ENCODE measurements around the gene KIF19. TPM values are rescaled to one million over a fixed set of nuclear protein-coding genes. Genes with fewer than 3 reads are reported as not detected.

KIF19 gene
- total RNA-seq, 1 experiment from 2014 or later = not detected

DNA sequence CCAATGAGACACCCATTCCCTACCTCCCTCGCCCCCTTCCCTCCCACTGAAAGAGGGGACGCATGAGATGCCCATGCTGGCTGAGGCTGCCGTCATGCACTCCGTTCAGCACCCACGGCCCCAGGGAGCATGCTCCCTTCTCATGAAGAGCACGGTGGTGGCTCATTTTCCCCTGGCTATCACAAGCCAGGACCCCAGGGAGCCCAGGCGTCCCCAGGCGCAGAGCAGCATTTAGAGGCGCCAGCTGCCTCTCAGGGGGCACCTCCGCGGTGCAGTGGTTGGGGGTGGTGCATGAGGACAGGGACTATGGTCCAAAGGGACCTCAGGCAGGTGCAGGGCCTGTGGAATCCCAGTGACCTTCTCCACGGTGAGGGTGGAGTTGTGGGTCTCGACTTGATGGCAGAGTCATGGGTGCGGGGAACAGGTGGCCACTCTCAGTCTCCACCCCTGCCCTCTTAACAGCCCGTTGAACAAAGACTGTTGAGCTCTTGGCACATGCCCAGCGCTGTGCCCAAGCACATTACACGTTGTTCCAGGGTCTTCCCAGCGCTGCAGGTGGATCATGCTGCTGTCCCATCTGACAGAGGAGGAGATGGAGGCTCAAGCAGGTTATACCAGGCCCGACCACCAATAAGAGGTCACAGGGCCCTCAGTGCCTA is 13.6 kb downstream of the KIF19 start:
- no peak for DNase-seq (ENCODE audit: low read depth)

DNA sequence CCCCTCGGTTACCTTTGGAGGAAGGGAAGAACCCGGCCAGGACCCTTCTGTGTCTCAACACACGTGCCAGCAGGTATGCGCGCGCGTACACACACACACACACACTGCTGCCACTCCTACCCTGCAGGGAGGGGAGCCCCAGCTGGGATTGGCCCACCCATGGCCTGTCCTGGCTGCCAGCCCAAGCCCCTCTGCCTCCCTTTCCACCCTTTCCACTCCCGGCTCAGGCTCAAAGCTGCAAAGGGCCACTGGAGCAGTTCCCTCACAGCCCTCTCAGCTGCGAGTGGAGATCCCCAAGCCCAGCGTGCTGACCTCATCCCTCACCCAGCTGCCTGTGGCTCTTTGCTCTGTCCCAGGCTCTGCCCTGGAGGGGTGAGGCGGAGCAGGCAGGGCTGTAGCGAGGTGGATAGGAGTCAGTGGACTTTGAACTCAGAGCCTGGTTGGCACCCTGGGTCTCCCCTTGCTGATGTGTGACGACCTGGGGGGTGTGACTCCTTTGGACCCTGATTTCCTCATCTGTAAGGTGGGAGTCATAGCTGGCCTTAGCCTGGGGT is 14.5 kb downstream of the KIF19 start:
- no peak for DNase-seq (ENCODE audit: low read depth)

GRCh38 chr17:74342224-74342623 is 16.2 kb downstream of the KIF19 start:
- DNase-seq (ENCODE audit: low read depth) = no peak

GRCh38 chr17:74343121-74343520 is 17.1 kb downstream of the KIF19 start:
- no peak for DNase-seq (ENCODE audit: low read depth)

DNA sequence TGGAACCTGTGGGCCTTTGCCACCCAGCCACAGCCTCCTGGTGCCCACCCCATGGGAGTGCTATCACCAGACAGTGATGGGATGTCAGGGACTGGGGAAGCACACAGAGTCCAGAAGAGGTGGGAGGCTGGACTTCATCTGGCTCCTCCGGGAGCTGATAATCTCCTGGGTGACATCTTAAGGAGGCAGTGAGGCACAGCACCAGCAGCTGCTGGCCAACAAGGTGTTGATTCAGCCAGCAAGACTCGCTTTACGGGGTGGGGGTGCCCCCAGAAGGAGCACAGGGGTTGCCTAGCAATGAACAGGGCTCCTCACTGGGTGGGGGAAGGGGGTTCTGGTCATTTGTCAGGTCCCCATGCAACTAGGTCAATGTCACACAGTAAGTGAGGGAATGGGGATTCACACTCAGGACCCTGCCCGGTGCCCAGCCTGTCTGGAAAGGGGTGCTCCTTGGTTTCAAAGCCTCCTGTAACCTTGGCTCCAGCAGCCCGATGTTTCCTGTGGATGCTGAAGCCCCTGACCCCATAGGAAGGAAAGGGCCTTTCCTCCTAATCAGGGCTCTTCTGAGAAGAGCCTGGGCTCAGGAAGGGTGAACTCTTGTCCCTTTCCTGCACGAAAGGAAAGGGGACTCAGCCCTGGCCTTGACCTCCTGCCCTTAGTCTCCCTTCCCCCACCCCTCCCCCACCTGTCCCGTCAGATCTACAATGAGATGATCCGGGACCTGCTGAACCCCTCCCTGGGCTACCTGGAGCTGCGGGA is 17.7 kb downstream of the KIF19 start:
- DNase-seq (ENCODE audit: low read depth) = no peak

- no peak for DNase-seq (ENCODE audit: low read depth)
These were observed 18.6 kb downstream of the KIF19 start for GRCh38 chr17:74344658-74345057.

DNA sequence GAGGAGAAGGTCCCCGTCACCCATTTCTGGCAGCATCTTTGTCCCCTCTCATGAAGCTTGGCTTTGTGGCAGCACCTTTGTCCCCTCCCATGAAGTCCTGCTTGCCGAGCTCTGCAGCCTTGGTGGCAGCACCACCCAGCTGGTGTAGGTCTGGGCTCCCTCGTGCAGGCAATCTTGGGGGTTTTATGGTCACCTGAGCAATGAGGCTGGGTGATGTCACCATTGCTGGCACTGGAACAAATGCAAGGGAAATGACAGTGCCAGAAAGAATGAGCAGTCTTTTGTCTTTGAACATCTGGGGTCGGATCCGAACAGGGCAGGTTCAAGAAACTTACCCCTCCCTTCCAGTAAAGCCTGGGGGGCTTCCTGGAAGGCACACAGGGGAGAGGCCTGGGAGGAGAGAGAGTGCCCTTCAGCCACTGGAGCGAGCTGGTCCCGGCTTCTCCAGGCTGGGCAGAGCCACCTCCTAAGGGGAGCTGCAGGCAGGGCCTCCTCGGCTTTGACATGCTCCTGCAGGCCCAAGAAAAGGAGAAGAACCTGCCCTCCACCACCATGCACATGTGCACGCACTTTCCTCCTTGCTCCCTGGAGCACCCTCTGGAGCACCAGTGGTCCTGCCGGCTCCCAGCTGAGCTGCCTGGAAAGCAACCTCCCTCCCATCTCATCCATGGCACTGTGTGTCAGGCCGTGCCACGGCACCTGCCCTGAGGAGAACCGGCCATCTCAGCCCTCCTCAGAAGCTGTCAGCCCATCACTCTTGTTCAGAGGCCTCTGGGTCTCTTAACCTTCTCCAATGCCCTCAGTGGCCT is 19.6 kb downstream of the KIF19 start:
- no peak for DNase-seq (ENCODE audit: low read depth)

GRCh38 chr17:74347646-74348045 is 21.6 kb downstream of the KIF19 start:
- no peak for DNase-seq (ENCODE audit: low read depth)

DNA sequence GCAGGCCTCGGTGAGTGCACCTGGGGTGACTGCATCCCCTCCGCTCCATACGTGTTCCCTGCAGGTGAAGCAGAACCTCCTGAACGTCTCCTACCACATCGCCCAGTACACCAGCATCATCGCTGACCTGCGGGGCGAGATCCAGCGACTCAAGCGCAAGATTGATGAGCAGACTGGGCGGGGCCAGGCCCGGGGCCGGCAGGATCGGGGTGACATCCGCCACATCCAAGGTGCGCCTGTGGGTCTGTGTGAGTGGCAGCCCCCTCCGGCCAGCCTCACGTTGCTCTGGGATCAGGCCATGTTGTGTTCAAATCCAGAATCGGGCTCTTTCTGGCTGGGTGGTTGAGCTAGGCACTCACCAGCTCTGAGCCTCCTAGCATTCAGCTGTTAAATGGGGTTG is 23.1 kb downstream of the KIF19 start:
- DNase-seq (ENCODE audit: low read depth) = no peak

DNA sequence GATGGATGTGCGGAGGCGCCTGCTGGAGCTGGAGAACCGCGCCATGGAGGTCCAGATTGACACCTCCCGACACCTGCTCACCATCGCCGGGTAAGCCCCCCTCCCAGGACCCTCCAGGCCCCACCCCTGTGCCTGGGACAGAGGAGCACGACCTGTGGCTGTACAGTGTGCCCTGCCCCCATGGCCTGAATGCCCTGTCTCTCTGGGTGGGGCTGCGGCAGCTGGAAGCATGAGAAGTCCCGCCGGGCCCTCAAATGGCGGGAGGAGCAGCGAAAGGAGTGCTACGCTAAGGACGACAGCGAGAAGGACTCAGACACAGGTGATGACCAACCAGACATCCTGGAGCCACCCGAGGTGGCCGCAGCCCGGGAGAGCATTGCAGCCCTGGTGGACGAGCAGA is 24.5 kb downstream of the KIF19 start:
- no peak for DNase-seq (ENCODE audit: low read depth)

DNA sequence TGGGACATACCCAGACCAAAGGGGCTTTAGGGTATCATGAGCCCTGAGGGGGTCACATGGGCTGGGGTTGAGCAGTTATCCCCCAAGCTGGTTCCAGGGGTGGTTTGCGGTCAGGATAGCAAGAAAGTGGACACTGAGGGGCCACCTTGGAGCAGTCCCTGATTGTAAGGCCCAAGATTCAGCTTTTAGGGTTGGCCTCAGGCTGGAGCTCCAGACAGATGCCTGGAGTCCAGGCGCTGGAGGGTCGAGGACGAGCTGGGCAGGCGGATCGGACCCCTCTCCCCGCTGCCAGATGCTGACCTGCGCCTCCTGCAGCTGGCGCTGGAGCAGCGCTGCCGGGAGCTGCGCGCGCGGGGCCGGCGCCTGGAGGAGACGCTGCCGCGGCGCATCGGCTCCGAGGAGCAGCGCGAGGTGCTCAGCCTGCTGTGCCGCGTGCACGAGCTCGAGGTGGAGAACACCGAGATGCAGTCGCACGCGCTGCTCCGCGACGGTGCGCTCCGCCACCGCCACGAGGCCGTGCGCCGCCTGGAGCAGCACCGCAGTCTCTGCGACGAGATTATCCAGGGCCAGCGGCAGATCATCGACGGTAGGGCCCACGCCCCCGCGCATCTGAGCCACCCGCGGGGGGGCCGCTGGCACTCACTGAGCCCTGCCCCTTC is 25.7 kb downstream of the KIF19 start:
- DNase-seq (ENCODE audit: low read depth) = no peak

DNA sequence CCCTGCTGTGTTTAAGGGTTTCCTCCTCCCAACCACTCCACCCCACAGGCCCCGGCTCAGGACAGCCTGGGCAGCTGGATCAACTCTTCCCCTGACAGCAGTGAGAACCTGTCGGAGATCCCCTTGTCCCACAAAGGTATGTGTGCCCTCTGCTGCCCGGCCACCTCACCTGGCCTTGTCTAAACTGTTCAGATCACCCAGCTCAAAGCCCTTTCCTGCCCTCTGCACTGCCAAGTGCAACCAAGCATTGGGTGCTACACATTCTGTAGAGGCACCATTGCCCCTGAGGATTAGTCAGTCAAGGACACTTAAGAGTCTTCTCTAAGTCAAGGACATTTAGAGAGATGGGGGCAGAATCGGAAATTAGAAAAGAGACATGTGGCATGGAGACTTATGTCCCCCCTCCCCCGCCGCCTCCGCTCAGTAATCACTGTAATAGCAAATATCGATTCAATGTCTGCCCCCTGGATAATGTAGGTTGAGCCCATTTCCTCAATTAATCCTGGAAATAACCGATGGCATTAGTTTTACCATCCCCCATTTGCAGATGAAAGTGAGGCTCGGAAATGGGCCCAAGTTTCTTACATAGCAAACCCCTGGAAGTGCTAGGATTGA is 27.5 kb downstream of the KIF19 start:
- DNase-seq (ENCODE audit: low read depth) = no peak

DNA sequence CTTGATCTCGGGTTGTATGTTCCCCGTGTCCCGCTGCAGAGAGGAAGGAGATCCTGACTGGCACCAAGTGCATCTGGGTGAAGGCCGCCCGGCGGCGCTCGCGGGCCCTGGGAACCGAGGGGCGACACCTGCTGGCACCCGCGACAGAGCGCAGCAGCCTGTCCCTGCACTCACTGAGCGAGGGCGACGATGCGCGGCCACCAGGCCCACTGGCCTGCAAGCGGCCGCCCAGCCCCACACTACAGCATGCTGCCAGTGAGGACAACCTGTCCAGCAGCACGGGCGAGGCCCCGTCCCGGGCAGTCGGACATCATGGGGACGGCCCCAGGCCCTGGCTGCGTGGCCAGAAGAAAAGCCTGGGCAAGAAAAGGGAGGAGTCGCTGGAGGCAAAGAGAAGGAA is 28.1 kb downstream of the KIF19 start:
- DNase-seq (ENCODE audit: low read depth) = no peak

- DNase-seq (ENCODE audit: low read depth) = no peak
These were observed 28.5 kb downstream of the KIF19 start for GRCh38 chr17:74354561-74354960.

- no peak for DNase-seq (ENCODE audit: low read depth)
These were observed 29.0 kb downstream of the KIF19 start for GRCh38 chr17:74355065-74355464.

- DNase-seq (ENCODE audit: low read depth) = no peak
These were observed 30.8 kb downstream of the KIF19 start for GRCh38 chr17:74356646-74357465.

DNA sequence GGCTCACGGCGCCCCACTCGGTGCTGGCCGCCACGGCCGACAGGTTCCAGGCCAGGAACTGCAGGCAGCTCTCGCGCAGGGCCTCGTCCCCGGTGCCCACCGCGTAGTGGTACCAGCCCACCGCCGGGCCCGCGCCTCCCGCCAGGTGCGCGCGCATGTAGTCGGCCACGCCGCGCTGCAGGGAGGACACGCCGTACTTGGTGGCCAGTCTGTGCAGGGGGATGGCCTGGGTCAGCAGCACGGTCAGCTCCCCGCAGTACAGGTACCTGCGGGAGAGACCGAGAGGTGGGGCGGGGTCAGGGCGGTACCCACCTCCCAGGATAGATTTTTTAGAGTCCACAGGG is 31.4 kb downstream of the KIF19 start:
- DNase-seq (ENCODE audit: low read depth) = no peak

GRCh38 chr17:74358697-74359096 is 32.7 kb downstream of the KIF19 start:
- no peak for DNase-seq (ENCODE audit: low read depth)

- DNase-seq (ENCODE audit: low read depth) = no peak
These were observed 33.9 kb downstream of the KIF19 start for GRCh38 chr17:74359916-74360315.

DNA sequence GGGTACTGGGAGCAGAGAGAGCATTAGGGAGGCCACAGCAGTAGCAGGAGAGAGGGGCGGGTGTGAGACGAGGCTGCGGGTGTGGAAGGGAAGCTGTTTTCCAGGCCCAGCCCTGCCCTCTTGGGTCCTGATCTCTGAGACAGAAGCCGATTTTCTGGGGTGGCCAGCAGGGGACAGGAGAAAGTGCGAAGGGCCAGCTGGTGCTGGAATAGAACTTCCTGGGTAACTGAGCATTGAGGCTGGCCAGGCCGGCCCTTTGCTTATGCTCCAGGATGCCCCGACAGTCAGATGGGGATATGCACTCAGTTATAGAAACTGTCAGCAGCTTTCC is 34.8 kb downstream of the KIF19 start:
- no peak for DNase-seq (ENCODE audit: low read depth)
